GM12873 (cell line): Measurements from ENCODE around the gene PARD3B.

Experiments
- TF ChIP-seq, protein P1 (sequence below): IDR thresholded peaks from 2 replicates; pipeline ENCODE4 v1.5.1; 2012; ENCODE audit warnings: low read depth, mild to moderate bottlenecking, moderate library complexity, low read length, control low read depth; ENCODE audit not compliant: insufficient read depth; ENCODE audit errors: missing control alignments

PARD3B gene

DNA sequence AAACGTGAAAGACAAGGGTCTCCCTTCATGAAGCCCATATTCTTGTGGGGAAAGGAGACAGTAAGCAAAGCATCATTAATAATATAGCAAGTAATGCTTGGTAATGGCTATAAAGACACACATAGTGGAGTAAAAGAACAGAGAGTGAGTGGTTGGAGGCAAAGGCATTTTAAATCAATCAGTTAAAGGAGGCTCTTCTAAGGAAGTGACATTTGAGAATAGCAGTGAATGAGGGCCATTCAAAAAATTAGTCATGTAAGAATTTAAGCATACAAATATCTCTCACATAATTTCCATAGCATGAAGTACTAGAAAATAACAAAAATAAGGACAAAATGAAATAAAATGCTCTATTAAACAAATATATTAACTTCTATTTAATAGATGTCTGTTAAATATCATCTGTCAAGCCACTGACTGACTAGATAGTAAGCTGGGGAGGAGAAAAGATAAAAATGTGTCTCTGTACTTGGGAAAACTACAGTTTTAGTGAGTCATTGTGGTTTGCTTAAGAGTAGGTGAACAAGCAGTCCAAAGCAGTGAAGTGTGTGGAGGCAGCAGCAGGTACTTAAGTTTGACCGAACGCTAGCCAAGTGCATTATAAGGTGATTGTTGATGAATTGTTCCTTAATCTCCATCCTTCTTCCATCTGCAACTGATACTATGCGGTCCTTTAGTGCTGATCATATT lies 160.1 kb downstream of the PARD3B start:
- TF ChIP-seq, protein P1, sequence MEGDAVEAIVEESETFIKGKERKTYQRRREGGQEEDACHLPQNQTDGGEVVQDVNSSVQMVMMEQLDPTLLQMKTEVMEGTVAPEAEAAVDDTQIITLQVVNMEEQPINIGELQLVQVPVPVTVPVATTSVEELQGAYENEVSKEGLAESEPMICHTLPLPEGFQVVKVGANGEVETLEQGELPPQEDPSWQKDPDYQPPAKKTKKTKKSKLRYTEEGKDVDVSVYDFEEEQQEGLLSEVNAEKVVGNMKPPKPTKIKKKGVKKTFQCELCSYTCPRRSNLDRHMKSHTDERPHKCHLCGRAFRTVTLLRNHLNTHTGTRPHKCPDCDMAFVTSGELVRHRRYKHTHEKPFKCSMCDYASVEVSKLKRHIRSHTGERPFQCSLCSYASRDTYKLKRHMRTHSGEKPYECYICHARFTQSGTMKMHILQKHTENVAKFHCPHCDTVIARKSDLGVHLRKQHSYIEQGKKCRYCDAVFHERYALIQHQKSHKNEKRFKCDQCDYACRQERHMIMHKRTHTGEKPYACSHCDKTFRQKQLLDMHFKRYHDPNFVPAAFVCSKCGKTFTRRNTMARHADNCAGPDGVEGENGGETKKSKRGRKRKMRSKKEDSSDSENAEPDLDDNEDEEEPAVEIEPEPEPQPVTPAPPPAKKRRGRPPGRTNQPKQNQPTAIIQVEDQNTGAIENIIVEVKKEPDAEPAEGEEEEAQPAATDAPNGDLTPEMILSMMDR: no peak

DNA sequence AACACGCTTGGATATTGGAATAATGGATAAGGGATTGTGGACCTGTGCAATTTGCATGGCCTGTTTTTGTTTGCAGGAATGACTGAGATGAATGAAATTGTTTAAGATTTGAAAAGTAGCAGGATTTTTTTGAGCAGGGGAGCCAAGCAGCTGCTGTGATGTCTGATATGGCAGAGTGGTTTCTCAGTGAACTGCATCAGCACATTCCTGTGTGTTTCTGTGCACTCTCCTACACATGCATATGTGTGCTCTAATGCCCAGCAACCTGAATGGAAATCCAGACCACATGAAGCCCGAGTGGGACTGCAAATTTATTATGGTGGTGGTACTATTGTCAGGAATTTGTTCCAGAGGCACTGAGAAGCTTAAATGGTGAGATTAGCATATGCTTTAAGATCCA lies 161.7 kb downstream of the PARD3B start:
- TF ChIP-seq, protein P1: no peak

DNA sequence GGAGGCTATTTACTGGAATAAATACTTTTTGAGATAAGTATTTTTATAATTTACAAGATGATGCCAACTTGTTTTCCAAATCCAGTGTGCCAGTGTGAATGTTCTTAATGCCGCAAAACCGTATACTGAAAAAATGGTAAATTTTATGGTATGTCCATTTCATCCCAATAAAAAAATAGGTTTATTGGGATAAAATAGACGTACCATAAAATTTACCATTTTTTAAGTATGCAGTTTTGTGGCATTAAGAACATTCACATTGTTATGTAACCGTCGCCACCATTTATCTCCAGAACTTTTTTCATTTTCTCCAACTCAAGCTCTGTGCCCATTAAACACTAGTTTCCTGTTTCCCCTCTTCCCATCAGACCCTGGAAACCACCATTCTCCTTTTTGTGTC lies 167.9 kb downstream of the PARD3B start:
- TF ChIP-seq, protein P1: no peak

DNA sequence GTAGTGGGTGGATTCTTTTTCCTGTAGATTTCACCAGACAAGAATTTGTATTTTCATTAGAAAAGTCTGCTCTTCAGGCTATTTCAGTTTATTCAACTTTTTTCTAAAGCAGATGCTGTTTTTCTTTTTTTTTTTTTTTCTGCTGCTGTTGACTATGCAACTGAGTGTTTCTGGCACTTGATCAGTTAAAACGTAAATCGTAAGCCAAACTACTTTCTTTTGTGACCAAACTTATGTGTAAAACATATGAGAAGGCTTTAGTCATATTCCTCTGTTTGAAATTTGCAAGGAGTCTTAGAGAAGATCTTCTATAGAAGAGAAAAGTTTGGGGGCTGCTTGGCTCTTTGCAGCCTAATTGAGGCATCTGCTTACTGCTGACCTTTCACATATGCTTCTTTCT lies 170.1 kb downstream of the PARD3B start:
- TF ChIP-seq, protein P1: no peak

- TF ChIP-seq, protein P1: no peak
Observed at GRCh38 chr2:204717591-204717990, 172.3 kb downstream of the PARD3B start.

- TF ChIP-seq, protein P1: no peak
Observed at GRCh38 chr2:204718607-204719006, 173.3 kb downstream of the PARD3B start.

GRCh38 chr2:204720874-204721273 lies 175.6 kb downstream of the PARD3B start:
- TF ChIP-seq, protein P1: no peak
